Mononuclear cell (primary cell): Measurements from ENCODE around the gene CHAMP1. TPM values are rescaled to one million over a fixed set of nuclear protein-coding genes. Genes with fewer than 3 reads are reported as not detected.

ENCODE experiments used
- H3K27me3 ChIP-seq: 2 replicates; pipeline ENCODE4 v1.6.0; 2011; ENCODE audit warnings: low read length, control low read depth; ENCODE audit not compliant: insufficient read depth
- H3K4me1 ChIP-seq: 2 replicates; pipeline ENCODE4 v1.5.1; 2011; ENCODE audit warnings: mild to moderate bottlenecking, low read length, control low read depth; ENCODE audit not compliant: insufficient read depth
- H3K4me3 ChIP-seq: 2 replicates; pipeline ENCODE4 v1.5.1; 2011; ENCODE audit warnings: mild to moderate bottlenecking, low read length, moderate library complexity
- H3K9me3 ChIP-seq: 2 replicates; pipeline ENCODE4 v1.5.1; 2011; ENCODE audit warnings: low read depth, mild to moderate bottlenecking, control low read depth, low read length
- total RNA-seq: library from RNA; depleted of rRNA; stranded (reverse); fragments of >200 nt; gene quantifications from one replicate; pipeline ENCODE4 v1.2.3, GENCODE V29; 2012

The CHAMP1 gene
- total RNA-seq, 1 donor, result 6.2 TPM

GRCh38 chr13:114284680-114285079, 29.6 kb upstream of the CHAMP1 start:
- H3K4me3 ChIP-seq, result no peak overlapping the region
- H3K4me1 ChIP-seq, result peaks cover 27% of the 10 kb centered on the region
- no peaks in the 10 kb centered on the region for H3K9me3 ChIP-seq
- H3K27me3 ChIP-seq, result no peaks in the 10 kb centered on the region

DNA sequence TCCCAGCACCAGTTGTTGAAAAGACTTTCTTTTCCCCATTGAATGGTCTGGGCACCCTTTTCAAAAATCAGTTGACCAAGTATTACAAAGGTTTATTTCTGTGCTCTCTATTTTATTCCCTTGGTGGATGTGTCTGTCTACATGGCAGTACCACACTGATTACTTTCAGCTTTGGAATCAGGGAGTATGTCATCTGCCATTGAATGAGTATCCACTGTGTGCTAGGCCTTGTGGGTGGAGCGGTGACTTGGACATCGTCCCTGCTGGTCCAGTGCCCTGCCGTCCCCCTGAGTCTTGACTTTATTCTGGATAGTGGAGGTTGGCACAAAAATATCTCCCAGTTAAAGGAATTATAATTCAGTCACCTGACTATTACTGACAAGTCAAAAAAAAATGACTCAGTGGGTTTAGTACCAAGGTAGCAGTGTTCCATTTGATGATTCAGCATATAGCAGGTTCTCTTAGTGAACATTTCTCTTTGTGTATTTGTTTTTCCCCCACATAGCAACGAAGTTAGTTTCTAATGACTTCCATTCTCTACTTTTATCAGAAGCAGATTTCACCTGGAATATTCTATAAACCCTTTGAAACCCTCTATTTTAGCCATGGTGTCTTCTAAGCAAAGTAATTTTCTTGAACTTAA, 29.0 kb upstream of the CHAMP1 start:
- no peak overlapping the region for H3K4me3 ChIP-seq
- no peaks in the 10 kb centered on the region for H3K27me3 ChIP-seq
- peaks cover 22% of the 10 kb centered on the region for H3K4me1 ChIP-seq
- no peaks in the 10 kb centered on the region for H3K9me3 ChIP-seq

DNA sequence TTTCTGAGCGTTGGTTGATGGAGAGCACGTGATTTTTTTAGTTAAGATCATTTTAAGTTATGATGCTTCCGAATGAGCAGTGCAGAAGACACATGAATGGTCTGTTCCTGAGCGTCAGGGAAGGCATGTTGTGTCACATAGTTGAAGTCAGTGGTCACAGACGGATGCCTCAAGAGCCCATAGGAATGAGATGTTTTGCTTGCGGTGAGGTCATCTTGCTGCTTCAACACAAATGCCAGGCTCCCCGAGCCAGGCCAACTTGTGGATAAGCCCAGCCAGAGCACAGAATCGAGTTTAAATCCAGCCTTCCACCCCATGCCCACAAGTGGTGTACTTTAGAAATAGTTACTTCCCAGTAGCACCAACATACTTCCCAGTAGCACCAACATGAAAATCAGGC, 27.5 kb upstream of the CHAMP1 start:
- peaks cover 14% of the 10 kb centered on the region for H3K4me1 ChIP-seq
- no peaks in the 10 kb centered on the region for H3K27me3 ChIP-seq
- no peaks in the 10 kb centered on the region for H3K9me3 ChIP-seq
- H3K4me3 ChIP-seq, result no peak overlapping the region

DNA sequence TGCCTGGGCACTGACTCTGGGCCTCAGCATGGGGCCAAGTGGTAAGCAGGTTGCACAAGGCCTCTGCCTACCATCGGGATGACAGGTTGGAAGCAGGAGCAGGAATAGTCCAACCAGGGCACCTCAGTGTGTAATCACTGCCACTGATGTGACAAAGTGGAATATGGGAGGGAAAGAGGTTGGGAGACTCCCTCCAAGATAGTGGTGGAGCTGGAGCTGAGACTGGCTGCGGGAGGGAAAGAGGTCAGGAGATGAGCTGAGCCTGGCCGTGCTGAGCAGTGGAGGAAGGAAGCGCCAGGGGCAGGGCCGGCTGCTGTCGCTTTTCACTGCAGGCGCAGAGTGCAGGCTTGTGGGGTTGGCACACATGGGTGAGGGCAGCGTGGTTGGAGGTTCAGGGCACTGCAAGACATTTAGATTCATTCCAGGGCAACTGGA, 26.1 kb upstream of the CHAMP1 start:
- Histone ChIP-seq H3K4me1 (peaks cover 4% of the 10 kb centered on the region), H3K9me3 (no peaks in the 10 kb centered on the region), H3K27me3 (no peaks in the 10 kb centered on the region), H3K4me3 (no peak overlapping the region)

- no peak overlapping the region for H3K4me3 ChIP-seq
- no peaks in the 10 kb centered on the region for H3K9me3 ChIP-seq
- no peaks in the 10 kb centered on the region for H3K27me3 ChIP-seq
- H3K4me1 ChIP-seq, result no peaks in the 10 kb centered on the region
These were observed 17.9 kb upstream of the CHAMP1 start for GRCh38 chr13:114296448-114296847.

DNA sequence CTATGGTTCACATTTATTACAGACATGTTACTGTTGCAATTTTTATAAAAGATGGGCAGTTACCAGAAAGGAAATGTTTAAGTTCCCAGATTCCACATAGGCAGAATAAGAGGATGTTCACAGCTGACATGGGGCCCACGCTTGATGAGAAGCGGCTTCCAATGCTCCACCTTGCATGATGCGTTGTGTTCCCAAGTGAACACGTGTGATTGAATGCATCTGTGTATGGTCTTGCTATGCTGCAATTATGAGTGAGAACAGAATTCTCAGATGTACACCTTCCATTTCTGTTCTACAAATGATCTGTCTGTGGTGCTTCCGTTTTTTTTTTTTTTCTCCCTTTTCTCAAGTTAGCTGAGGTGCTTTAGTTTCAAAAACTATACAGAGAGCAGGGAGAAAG, 17.4 kb upstream of the CHAMP1 start:
- Histone ChIP-seq H3K9me3 (no peaks in the 10 kb centered on the region), H3K27me3 (no peaks in the 10 kb centered on the region), H3K4me1 (no peaks in the 10 kb centered on the region), H3K4me3 (no peak overlapping the region)

DNA sequence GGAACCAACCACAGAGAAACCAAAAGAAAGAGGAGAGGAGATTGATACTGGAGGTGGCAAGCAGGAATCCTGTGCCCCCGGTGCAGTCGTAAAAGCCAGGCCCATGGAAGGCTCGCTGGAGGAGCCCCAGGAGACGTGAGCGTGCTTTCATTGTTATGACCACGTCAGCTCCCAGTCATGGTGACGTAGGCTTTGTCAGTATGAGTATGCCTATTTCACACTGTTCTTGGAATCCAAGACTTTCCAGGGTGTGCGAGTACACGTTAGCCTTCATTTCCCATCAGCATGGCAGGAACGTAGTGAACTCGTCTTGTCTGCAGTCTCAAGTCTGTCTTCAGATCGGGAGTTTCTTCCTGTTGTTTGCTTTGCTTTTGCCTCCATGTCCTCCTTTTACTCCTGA, 15.4 kb upstream of the CHAMP1 start:
- Histone ChIP-seq H3K4me3 (no peak overlapping the region), H3K27me3 (no peaks in the 10 kb centered on the region), H3K9me3 (no peaks in the 10 kb centered on the region), H3K4me1 (no peaks in the 10 kb centered on the region)

- Histone ChIP-seq H3K4me1 (no peaks in the 10 kb centered on the region), H3K27me3 (no peaks in the 10 kb centered on the region), H3K9me3 (no peaks in the 10 kb centered on the region), H3K4me3 (no peak overlapping the region)
These were observed 14.5 kb upstream of the CHAMP1 start for GRCh38 chr13:114299604-114300305.

DNA sequence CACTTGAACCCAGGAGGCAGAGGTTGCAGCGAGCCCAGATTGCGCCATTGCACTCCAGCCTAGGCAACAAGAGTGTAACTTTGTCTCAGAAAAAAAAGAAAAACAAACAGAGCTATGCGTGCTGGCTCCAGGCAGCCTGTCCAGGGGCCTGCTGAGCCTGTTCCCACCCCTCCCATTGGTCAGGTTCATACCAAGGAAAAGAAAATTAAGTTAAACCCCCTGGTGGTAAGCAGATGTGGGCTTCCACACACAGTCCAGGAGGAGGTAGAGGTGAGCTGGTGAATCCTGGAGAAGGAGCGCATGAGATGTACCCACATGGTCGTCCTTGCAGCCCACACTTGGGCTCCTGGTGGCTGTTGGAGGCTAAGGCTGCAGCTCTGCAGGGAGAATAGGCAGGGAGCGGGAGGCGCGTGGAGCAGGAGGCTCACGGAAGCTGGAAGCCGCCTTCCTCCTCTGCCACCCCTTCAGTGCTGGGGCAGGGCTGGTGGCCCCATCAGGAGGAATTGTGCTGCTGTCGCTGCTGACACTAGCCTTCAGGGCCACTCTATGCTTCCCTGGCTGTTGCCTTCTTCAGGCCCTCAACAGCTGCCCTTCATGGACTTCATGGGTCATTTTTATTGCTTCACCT, 10.5 kb upstream of the CHAMP1 start:
- H3K4me3 ChIP-seq, result no peak overlapping the region
- H3K27me3 ChIP-seq, result no peaks in the 10 kb centered on the region
- H3K9me3 ChIP-seq, result no peaks in the 10 kb centered on the region
- H3K4me1 ChIP-seq, result no peaks in the 10 kb centered on the region

GRCh38 chr13:114304346-114305034, 9.8 kb upstream of the CHAMP1 start:
- Histone ChIP-seq H3K9me3 (no peaks in the 10 kb centered on the region), H3K4me3 (no peak overlapping the region), H3K27me3 (no peaks in the 10 kb centered on the region), H3K4me1 (no peaks in the 10 kb centered on the region)

- no peaks in the 10 kb centered on the region for H3K9me3 ChIP-seq
- peaks cover 10% of the 10 kb centered on the region for H3K4me1 ChIP-seq
These were observed 5.2 kb upstream of the CHAMP1 start for GRCh38 chr13:114309086-114309485.

GRCh38 chr13:114309806-114310410, 4.4 kb upstream of the CHAMP1 start:
- no peak overlapping the region for H3K4me3 ChIP-seq
- no peaks in the 10 kb centered on the region for H3K27me3 ChIP-seq
- peaks cover 10% of the 10 kb centered on the region for H3K4me1 ChIP-seq
- H3K9me3 ChIP-seq, result no peaks in the 10 kb centered on the region

More at GRCh38 chr13:114309086-114309485, 5.2 kb upstream of the CHAMP1 start:
- Histone ChIP-seq H3K27me3 (no peaks in the 10 kb centered on the region), H3K4me3 (no peak overlapping the region)

- peaks cover 21% of the 10 kb centered on the region for H3K4me1 ChIP-seq
- H3K9me3 ChIP-seq, result no peaks in the 10 kb centered on the region
- no peaks in the 10 kb centered on the region for H3K27me3 ChIP-seq
- no peak overlapping the region for H3K4me3 ChIP-seq
These were observed 3.3 kb upstream of the CHAMP1 start for GRCh38 chr13:114310956-114311355.

GRCh38 chr13:114311387-114311786, 2.9 kb upstream of the CHAMP1 start:
- Histone ChIP-seq H3K9me3 (no peaks in the 10 kb centered on the region), H3K4me3 (no peak overlapping the region), H3K27me3 (no peaks in the 10 kb centered on the region), H3K4me1 (peaks cover 25% of the 10 kb centered on the region)

DNA sequence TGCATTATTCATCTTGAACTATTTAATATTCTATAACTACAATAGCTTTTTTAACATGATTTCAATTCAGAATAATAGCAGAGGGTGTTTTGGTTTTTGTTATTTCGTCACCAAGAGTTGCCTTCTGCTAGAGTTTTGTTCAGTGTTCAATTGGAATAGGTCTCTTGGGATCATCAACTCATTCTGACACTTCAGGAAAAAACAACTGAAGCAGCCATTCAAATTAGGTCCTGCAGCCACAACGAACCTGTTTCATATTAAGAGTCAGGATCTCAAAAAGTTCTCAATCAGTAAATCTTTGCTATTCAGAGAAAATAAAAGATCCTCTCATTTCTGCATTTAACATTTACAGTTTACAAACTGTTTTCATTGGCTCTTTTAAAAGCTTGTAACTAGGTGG, 2.4 kb upstream of the CHAMP1 start:
- H3K4me3 ChIP-seq, result no peak overlapping the region
- peaks cover 28% of the 10 kb centered on the region for H3K4me1 ChIP-seq
- H3K9me3 ChIP-seq, result no peaks in the 10 kb centered on the region
- no peaks in the 10 kb centered on the region for H3K27me3 ChIP-seq
